GM19455 (cell line): ENCODE data around the gene SCO1.

Experiments
- ATAC-seq: cut with Tn5 transposase; IDR thresholded peaks from one replicate; pipeline ENCODE4 v1.9.1; 2021; ENCODE audit not compliant: unreplicated experiment

The SCO1 gene

DNA sequence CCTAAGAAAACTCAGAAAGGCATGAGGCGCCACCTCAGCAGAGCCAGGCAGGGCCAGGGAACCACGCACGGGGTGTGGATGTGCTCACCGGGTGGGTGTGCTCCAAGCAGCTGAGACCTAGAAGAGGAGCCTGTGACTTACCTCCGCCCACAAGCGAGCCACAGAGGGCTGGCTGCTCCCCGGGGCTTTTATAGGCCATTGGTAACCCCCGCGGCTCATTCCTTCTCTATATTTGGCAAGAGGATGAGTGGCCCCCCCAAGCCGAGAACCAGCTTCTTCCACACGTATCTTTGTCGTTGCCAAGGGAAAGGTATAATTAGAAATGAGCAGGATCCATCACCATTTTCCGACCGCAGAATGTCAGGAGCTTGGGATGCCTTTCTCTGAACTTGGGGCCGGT lies 40.2 kb downstream of the SCO1 start, which contains the start of gene MYH3:
Gene MYH3, minus strand, starts transcription at position 162 of the 400 bp plus-strand sequence. CDS start 2,245 bp downstream, outside the sequence.
- no peak for ATAC-seq

DNA sequence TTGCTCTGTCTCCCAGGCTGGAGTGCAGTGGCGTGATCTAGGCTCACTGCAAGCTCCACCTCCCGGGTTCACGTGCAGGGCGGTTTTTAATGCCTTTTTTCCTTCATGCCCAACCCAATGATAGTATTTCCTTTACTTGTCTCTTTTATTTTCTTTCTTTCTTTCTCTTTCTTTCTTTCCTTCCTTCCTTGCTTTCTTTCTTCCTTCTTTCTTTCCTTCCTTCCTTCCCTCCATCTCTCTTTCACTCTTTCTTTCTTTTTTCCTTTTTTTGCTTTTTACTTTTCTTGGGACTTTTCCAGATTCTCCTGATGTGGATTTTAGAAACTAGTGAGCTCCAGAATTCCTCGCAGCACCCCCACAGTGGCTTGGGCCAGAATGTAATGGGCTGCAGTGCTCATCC lies 43.3 kb downstream of the SCO1 start:
- ATAC-seq: no peak

DNA sequence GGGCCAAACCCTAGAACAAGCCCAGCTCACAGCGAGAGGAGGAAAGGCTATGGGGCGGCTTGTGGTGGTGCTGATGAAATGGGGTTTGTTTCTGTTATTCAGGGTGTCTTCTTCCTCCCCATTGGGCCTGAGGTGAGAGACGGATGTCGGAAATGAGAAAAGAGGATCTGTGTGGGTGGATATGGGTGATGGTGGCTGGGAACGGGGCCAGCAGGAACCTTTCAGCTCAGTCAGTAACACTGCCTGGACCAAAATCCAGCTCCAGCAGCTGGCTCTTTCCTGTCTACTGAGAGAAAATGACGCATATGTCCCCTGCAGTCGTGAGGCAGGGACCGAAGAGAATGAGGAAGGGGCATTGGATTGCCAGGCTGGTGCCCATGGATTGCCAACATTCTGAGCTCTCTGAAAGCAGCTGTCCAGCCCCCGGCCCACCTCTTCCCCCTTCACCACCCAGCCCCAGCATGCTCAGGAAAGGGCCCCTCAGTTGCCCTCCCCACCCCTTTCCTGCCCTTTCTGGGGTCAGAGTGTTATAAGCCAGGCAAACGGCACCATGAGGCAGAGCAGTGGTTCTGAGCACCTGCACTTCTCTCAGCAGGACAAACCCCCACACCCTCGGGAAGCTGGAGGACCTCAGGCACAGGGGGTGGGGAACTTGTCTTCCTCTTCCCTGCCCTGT lies 44.2 kb downstream of the SCO1 start:
- ATAC-seq: no peak

DNA sequence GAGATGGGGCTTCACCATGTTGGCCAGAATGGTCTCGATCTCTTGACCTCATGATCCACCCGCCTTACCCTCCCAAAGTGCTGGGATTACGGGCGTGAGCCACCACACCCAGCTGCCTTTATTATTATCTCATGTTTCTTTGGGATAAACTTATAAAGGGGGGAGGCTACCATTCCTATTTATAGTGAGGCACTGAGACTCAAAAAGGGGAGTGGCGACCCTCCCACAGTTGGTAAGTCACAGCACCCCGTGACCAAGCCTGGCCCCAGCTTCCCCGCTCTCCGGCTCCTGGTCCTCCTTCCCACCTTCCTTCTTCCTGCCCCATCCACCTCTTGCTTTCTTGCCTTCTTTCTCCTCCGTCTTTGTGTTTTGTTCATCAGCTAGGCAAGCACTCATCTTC lies 45.4 kb downstream of the SCO1 start:
- no peak for ATAC-seq

DNA sequence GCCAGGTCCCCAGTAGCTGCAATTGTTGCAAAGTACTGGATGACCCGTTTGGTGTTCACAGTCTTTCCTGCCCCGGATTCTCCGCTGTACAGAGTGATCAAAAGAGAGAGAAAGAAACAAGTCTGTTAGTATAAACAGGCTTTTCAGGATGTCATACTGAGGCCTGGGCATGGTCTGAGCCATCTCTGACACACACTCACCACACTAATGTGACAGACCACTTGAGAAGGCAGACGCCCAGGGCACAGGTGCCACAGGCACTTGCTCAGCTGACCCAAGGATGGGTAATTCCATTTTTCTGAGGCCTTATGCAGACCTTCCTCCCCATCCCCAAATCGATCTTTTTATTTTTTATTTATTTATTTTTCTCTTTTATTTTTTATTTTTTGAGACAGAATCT lies 47.7 kb downstream of the SCO1 start:
- ATAC-seq: no peak

DNA sequence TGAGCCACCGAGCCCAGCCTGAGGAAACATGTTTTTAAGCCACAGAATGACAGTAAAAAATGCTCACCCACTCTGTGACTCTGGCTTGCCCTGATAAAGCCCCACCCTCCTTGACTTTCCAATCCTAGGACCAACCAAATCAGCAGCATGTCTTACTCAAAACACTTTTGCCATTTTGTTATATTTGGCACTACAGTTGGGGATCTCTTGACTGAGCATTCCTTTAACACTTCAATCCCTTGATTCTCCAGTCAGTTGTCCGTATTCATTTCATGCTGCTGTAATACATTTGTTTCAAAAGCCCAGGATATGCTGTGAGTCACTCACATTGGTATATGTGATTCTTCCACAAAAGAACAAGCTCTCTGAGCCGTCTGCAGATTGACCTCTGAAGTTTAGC lies 48.4 kb downstream of the SCO1 start:
- ATAC-seq: no peak

DNA sequence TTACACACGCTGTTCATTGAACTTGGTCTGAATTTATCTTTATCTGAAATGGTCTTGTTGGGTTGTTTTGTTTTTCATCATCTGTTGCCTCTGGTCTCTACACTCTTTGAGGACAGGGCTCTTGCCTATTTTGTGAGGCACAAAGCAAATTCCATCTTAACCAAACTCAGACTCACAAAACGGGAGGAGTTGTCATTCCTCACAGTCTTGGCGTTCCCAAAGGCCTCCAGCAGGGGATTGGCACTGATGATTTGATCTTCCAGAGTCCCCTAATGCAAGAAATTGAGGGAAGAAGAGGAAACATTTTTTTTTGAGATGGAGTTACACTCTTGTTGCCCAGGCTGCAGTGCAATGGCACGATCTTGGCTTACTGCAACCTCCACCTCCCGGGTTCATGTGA lies 49.0 kb downstream of the SCO1 start:
- no peak for ATAC-seq

DNA sequence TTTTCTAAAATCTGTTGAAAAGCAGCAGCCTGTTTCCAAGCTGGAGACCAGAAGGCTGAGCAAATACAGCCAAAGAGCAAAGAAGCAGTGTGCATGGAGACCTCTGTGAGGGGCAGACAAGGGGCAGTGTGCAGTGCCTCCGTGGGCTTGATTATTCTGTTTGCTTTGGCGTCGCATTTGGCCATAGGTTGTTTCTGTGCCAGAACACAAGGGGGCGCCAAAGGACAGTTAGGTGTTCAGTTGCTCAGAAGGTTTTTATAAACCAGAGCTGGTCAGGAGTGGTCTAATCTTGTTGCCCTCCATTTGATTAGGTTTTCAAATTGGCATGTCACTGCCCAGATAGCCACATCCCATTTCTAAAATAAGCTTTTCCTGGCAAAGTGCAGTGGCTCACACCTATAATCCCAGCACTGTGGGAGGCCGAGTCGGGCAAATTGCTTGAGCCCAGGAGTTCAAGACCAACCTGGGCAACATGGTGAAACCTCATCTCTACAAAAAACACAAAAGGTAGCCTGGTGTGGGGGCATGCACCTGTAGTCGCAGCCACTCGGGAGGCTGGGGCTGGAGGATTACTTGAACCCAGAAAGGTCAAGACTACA lies 50.8 kb downstream of the SCO1 start:
- ATAC-seq: no peak

DNA sequence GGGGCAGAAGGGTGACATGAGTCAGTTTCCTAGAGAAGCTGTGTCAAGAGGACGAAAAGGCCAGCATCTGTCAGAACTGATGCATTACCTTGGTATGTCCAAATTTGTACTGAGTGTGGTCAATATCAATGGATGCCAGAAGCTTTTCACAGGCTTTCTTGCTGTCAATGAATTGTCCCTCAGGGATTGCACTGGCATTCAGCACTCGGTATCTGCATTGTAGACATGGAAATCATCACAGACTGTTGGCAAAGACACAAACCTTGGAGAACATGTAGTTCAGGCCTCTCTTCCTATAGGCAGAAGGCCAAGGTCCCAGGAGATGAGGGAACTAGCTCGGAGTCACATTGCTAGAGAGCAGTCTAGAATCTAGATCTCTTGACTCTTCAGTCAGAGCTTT lies 56.9 kb downstream of the SCO1 start:
- ATAC-seq: no peak

DNA sequence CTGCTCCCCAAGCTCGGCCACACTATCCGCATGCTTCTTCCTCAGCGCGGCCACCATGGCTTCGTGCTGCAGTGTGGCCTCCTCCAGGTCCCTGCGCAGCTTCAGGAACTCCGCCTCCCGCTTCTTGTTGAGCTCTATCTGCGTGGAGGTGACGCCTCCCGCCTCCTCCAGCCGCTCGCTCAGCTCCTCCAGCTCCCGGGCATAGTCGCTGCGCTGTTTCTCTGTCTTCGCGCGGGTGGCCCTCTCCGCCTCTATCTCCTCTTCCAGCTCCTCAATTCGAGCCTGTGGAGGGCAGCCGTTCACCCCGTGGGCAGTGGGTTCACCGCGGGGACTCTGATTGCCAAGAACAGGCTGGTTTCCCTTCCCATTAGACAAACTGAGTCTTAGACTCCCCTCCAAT lies 59.2 kb downstream of the SCO1 start:
- ATAC-seq: no peak

DNA sequence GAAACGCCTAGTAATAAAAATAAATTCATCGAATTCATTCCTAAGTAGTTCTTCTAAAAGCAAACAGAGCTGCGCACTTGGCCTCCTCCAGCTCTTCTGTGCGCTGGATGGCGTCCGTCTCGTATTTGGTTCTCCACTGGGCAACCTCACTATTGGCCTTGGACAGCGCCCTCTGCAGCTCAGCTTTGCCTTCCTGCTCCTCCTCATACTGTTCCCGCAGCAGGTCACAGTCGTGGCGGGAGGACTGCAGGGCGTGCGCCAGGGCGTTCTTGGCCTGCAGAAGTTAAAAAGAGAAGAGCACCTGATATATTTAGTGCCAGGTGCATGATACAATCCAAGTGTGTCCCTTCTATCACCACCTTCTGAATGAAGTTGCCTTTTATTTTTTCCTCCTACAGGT lies 62.0 kb downstream of the SCO1 start:
- ATAC-seq: no peak

DNA sequence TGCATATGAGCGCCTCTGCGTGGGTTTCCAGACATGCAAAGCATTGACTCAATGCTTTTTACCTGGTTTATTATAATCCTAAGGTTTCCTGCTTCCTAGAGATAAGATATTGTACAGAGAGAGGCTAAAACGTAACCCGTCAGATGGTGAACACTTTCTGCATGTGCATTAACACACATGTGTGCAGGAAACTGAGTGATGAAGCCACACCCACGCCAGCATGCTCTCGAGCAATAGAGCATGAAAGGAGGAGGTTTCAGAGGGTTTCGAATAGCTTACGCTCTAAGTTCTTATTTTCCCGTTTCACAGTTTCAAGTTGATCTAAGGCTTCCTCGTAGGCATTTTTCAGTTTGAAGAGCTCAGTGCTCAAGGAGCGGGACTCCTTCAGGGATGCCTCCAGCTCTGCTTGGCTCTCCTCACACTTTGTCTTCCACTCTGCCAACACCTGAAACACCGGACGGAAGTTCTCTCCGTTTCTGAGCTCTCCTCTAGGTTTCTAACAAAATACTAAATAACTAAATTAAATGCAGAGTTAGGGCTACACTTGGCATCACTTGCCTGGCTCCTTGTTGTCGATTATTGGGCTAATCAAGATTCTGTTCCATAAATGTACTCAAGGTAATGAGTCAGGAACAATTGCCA lies 63.5 kb downstream of the SCO1 start:
- peak; percentile 94 for ATAC-seq

DNA sequence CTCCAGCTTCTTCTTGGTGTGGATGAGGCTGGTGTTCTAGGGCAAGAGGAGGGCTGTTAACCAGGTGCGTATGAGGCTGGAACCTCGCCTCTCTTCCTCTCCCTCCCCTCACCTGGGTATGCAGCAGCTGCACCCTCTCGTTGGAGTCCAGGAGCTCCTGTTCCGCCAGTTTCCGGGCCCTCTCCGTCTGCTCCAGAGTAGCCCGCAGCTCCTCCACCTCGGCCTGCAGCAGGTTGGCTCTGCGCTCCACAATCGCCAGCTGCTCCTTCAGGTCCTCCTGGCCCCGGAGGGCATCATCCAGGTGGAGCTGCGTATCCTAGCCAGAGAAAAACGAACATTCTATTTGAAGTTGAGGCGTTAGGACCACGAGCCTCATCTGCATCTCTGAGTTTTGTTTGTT lies 65.6 kb downstream of the SCO1 start:
- no peak for ATAC-seq

DNA sequence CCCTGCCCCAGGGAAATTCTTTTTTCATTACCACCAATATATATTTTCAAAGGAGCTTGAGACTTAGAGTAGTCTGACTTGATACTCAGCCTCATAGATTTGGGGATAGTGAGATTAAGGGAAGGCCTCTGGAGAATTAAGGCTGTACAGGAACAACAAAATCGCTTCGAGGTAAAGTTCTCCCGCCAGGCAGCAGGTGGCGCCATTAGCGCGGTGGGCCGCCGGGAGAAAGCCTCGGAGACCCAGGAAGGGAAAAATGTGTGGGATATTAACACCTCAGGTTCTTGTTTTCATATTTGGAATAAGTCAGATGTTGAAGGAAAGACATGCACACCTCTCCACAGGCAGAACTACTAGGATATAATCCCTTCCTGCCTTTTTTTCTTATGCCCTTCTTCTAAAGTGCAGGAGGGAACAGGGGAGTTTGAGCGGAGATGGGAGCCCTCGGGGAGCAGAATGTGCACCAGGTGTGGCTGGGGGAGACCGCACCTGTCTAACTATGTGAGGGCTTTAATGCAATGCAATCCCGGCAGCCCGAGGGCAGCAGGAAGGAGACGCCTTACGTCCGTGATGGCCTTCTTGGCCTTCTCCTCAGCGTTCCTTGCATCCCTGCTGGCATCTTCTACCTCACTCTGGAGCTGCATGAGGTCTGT lies 66.2 kb downstream of the SCO1 start:
- no peak for ATAC-seq

DNA sequence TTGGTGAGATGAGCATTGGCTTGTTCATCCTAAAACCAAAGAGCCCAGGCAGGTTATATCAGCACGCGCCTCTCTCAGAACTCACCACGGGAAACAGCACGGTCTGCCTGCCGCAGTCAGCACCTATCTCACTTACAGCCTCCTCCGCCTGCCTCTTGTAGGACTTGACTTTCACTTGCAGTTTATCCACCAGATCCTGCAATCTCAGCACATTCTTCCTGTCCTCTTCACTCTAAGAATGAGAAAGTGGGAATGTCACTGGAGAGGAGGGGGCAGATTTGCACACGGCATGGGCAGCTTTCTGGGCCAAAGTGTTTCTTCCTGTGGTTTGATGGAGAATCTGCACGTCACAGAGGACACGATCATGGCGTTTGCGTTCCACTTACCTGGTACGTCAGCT lies 67.6 kb downstream of the SCO1 start:
- ATAC-seq: no peak

DNA sequence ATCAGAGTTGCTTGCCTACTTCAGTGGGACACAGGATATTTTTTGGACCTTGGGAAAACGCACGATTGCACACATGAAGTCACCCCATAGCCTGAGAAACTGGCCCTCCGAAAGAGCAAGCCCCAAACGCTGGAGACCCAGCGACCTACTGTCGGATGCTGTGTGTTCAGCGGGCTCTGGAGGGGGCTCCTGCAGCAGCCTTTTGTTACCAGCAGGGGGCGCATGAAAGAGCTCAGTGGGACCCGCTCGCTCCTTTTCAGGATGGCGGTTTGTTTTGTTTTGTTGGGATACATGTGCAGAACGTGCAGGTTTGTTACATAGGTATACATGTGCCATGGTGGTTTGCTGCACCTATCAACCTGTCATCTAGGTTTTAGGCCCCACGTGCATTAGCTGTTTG lies 68.6 kb downstream of the SCO1 start:
- ATAC-seq: no peak

DNA sequence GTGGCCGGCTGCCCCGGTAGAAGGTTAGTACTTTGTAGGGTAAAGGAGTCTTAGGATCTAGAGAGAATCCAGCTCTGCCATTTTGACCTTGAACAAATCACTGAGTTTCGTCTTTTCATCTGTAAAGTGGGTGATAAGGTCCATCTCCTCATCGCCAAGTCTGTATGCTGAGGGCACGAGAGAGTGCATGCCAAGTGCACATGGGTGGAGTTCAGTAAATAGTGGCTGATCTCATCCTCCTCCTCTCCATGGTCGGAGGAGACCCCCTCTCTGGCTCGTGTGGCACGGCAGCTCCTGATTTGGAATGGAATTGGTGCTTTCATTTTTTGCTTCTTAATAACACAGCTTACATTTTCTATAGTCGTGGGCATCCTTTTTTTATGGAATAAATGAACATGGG lies 70.9 kb downstream of the SCO1 start:
- no peak for ATAC-seq

DNA sequence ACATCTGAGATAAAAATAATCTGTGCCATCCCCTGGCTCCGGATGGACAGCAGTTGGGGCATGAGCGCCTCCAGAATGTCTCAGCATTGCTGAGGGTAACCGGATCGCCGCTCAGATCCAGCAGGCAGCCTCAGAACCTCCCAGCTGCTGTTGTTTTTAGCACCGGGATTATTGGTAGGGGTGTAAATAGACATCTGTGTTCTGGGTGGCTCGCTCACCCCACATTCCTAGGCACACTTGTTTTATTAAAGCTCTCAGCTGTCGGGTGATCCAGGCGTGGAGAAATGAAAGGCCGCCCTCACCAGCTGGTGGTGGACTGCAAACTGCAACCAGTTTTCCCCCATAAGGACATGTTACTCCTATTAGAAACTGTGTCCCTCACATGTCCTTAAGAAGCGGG lies 72.4 kb downstream of the SCO1 start:
- ATAC-seq: no peak

DNA sequence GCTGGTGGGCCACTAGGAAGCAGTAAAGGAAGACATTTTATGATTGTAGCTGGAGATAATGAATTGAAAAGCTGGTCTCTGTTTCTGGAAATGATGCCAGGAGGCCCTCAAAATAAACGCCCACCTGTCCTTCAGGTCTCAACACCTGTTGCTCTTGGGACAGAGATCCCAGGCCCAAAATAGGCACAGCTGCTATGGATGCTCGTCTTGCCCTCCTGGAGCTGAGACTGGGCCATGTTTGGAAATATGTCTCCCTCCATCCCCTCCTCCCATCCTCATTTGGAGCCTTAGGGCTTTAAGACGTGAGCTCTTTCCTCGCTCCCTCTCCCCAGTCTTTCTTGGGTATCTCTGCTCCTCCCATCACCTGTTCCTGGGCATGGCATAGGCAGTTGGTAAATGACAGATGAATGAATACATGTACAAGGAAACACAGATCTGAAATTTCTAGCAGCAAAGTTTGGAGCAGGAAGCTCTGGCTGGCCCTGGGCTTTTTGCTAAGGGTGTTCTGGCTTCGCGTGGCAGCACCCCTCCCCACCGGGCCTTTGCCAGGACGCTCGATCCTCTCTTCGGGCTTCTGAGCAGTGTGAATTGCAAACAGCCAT lies 73.5 kb downstream of the SCO1 start:
- no peak for ATAC-seq

DNA sequence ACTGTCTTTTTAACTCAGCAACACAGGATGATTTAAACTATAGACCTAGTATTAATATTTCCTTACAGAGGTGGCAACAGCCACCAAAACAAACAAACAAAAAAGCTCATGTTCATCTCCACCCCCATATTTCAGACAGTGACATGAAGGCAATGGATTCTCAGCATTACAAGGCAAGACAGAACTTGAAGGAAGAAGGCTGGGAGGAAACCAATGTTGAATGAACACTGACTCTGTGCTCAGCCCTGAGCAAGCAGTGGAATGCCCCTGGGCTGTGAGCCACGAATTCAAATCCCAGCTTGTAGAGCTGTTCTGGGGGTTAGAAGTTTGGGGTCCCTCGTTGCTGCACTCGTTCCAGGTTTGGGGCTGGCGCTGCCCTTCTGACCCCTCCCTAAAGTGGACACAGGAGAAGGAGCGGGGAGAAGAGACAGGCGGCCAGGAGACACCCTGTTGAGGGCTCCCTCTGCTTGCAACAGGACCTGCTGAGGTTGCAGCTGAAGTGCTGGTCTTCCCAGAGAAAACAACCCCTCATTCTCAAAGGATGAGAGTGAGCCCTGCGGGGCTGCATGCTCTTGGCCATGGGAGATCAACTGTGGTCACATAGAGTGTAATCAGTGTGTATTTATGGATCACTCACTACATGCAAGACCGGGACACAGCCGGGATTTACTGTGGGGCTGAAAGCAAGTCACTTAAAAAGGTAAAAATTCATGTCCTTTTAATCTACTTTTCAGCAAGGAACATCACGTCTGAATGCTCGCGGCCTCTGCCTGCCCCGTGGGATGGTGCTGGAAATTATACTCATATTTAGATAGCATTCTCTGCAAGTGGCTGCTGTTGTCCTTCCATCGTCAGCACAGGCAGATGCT lies 74.5 kb downstream of the SCO1 start:
- ATAC-seq: no peak
